ENCODE data around the gene SCAF8. TPM values are rescaled to one million over a fixed set of nuclear protein-coding genes. Genes with fewer than 3 reads are reported as not detected.

SCAF8 gene
- total and polyA plus RNA-seq, 9 of the 15 experiments (the other 6 are each of a cell fraction or from before 2014, with no cell fraction given) = 10.5 to 46.6 (median 23.2) TPM

DNA sequence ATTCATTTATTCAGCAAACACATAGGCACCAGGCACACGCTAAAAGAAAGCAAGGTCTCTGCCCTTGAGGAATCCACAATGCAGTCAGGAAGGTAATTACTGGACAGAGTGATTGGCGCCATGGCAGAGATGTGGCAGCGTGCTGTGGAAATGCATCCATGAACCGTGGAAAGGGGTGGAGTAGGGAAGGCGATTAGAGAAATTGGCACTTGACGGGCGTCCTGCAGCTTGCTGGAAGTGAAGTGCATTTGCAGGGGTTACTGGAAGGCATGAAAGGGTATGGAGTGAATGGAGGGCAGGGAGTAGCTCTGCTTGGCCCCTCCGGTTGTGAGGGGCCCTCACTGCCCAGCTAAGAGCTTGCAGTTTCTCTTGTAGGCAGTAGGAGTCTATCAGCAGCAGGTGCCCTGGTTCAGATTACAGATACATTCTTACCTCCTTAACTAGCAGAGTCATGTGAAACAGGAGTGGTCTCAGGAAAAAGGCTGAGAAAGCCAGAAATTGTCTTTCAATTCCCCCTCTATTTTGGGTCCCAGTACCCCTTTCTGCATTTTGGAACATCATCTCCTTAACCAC, 139.4 kb downstream of the SCAF8 start:
- WGBS (ENCODE audit: insufficient coverage, low coverage, missing lambda C conversion rate) = 87% methylated on average over 8 of the region's 8 CpGs

GRCh38 chr6:154873546-154873945, 140.3 kb downstream of the SCAF8 start:
- no peak overlapping the region for H3K27ac ChIP-seq (ENCODE audit: extremely low read depth, low read depth, low read length)
- in situ Hi-C loops (cut with MboI) (no loop called here), intact Hi-C loops (cut with micrococcal nuclease) (no loop called here)
- H3K4me3 ChIP-seq = no peak overlapping the region
- no peak overlapping the region for H3K4me2 ChIP-seq (ENCODE audit: insufficient read depth, low read length)
- no peaks in the 10 kb centered on the region for H3K27me3 ChIP-seq (ENCODE audit: control insufficient read depth in 2 of 2, insufficient read depth in 2 of 2, low read length in 2 of 2)
- ChIA-PET CTCF (ENCODE audit: low intra/inter-chr PET ratio) (no interaction called here), POLR2A (interaction anchor here (0.6 to 1.1 kb wide), 2 partner anchors 25 to 87 kb away, joined by 3 read pairs; no protein-coding TSS in a partner anchor)
- H4K20me1 ChIP-seq (replicated peaks; ENCODE audit: control insufficient read depth, insufficient read depth, low read length) = 0 out of 2 replicates have a peak, but pooled peaks cover 4% of the 10 kb centered on the region
- H2AFZ ChIP-seq (ENCODE audit: low read depth, low read length) = no peak overlapping the region
- H3K4me1 ChIP-seq (replicated peaks in 1 of 2; ENCODE audit: control insufficient read depth in 2 of 2, insufficient read depth in 2 of 2, low read length in 2 of 2) = no peaks in the 10 kb centered on the region; a peak in 1 of 5 replicates
- H3K9me3 ChIP-seq (replicated peaks; ENCODE audit: control insufficient read depth, insufficient read depth, low read depth, low read length) = no peaks in the 10 kb centered on the region
- no peaks in the 10 kb centered on the region for H3K9me1 ChIP-seq (ENCODE audit: control insufficient read depth, insufficient read depth, low read length)
- DNase-seq (ENCODE audit: extremely low read depth in 1 of 4, low spot score in 3 of 4) = no peak
- H3K36me3 ChIP-seq (ENCODE audit: control insufficient read depth, insufficient read depth, low read length) = peaks cover 9% of the 10 kb centered on the region; the same call in 2 of the 3 replicates
- no peak for FAIRE-seq
- peaks cover 3% of the 10 kb centered on the region; the same call in 1 of the 3 replicates for H3K79me2 ChIP-seq (ENCODE audit: control insufficient read depth, insufficient read depth, low read length)
- 85% methylated on average over 4 of the region's 4 CpGs for WGBS (ENCODE audit: insufficient coverage, low coverage, missing lambda C conversion rate)
- no TSS peak for BruUV-seq (replicated peaks)
- no peak for ATAC-seq
- H3K9ac ChIP-seq (ENCODE audit: insufficient read depth in 1 of 2, low read depth in 2 of 2, low read length in 2 of 2) = no peak overlapping the region
- no peak for TF ChIP-seq EP400 (IDR thresholded peaks at IDR 0.05)
- no peak for TF ChIP-seq NCOA1 (IDR thresholded peaks at IDR 0.05; ENCODE audit: low read depth)
- TF ChIP-seq, protein P1, sequence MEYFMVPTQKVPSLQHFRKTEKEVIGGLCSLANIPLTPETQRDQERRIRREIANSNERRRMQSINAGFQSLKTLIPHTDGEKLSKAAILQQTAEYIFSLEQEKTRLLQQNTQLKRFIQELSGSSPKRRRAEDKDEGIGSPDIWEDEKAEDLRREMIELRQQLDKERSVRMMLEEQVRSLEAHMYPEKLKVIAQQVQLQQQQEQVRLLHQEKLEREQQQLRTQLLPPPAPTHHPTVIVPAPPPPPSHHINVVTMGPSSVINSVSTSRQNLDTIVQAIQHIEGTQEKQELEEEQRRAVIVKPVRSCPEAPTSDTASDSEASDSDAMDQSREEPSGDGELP (CRISPR knock-in tag; IDR thresholded peaks at IDR 0.05; ENCODE audit: borderline replicate concordance) = no peak
- no peak for TF ChIP-seq ZBTB12 (CRISPR knock-in tag; IDR thresholded peaks at IDR 0.05)
- no peak for TF ChIP-seq ELF4 (CRISPR knock-in tag; IDR thresholded peaks at IDR 0.05)
- TF ChIP-seq RFX7 (CRISPR knock-in tag; IDR thresholded peaks at IDR 0.05) = no peak
- no peak for TF ChIP-seq MYNN (IDR thresholded peaks at IDR 0.05)
- no peak for TF ChIP-seq MYNN (CRISPR knock-in tag; IDR thresholded peaks at IDR 0.05)
- TF ChIP-seq, protein P2, sequence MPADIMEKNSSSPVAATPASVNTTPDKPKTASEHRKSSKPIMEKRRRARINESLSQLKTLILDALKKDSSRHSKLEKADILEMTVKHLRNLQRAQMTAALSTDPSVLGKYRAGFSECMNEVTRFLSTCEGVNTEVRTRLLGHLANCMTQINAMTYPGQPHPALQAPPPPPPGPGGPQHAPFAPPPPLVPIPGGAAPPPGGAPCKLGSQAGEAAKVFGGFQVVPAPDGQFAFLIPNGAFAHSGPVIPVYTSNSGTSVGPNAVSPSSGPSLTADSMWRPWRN (IDR thresholded peaks at IDR 0.05; ENCODE audit: low read depth) = no peak
- TF ChIP-seq USF1 (CRISPR knock-in tag; IDR thresholded peaks at IDR 0.05) = no peak
- TF ChIP-seq ZNF431 (CRISPR knock-in tag; IDR thresholded peaks at IDR 0.05) = no peak

More for the DNA sequence above, 139.4 kb downstream of the SCAF8 start:
- Histone ChIP-seq H3K9me1 (ENCODE audit: control insufficient read depth, insufficient read depth, low read length) (no peaks in the 10 kb centered on the region), H3K4me1 (replicated peaks in 1 of 2; ENCODE audit: control insufficient read depth in 2 of 2, insufficient read depth in 2 of 2, low read length in 2 of 2) (no peaks in the 10 kb centered on the region; a peak in 1 of 5 replicates), H2AFZ (ENCODE audit: low read depth, low read length) (no peak overlapping the region), H3K27me3 (ENCODE audit: control insufficient read depth in 2 of 2, insufficient read depth in 2 of 2, low read length in 2 of 2) (no peaks in the 10 kb centered on the region), H3K27ac (ENCODE audit: extremely low read depth, low read depth, low read length) (no peak overlapping the region), H3K4me2 (ENCODE audit: insufficient read depth, low read length) (no peak overlapping the region), H3K4me3 (no peak overlapping the region), H3K36me3 (ENCODE audit: control insufficient read depth, insufficient read depth, low read length) (peaks cover 9% of the 10 kb centered on the region; the same call in 2 of the 3 replicates), H4K20me1 (replicated peaks; ENCODE audit: control insufficient read depth, insufficient read depth, low read length) (0 out of 2 replicates have a peak, but pooled peaks cover 4% of the 10 kb centered on the region), H3K9me3 (replicated peaks; ENCODE audit: control insufficient read depth, insufficient read depth, low read depth, low read length) (no peaks in the 10 kb centered on the region), H3K79me2 (ENCODE audit: control insufficient read depth, insufficient read depth, low read length) (peaks cover 3% of the 10 kb centered on the region; the same call in 1 of the 3 replicates), H3K9ac (ENCODE audit: insufficient read depth in 1 of 2, low read depth in 2 of 2, low read length in 2 of 2) (no peak overlapping the region)
- ATAC-seq (0 out of 3 replicates have a peak, but pooled peaks have one; percentile 42), FAIRE-seq (no peak), DNase-seq (ENCODE audit: extremely low read depth in 1 of 4, low spot score in 3 of 4) (no peak)
- in situ Hi-C loops (cut with MboI) (no loop called here), intact Hi-C loops (cut with micrococcal nuclease) (no loop called here)
- BruUV-seq (replicated peaks) = no TSS peak
- ChIA-PET POLR2A (interaction anchor here (1.1 kb wide), 1 partner anchor 25 kb away, joined by 3 read pairs; no protein-coding TSS in a partner anchor), CTCF (ENCODE audit: low intra/inter-chr PET ratio) (no interaction called here)
- TF ChIP-seq ZNF124 (CRISPR knock-in tag; IDR thresholded peaks at IDR 0.05) = no peak

Measured in K562 (cell line).